ACC112 (cell line): ENCODE data around the gene TCP10L.

ENCODE experiments used
- H2AFZ ChIP-seq: fragments of 200-600 bp; sonication (generic); one replicate; pipeline ENCODE4 v1.6.0; 2017; ENCODE audit warnings: antibody characterized with exemption, low read length; ENCODE audit not compliant: unreplicated experiment
- H3K27ac ChIP-seq: fragments of 200-600 bp; sonication (generic); 2 replicates; pipeline ENCODE4 v1.5.1; 2014; ENCODE audit warnings: low read depth, mild to moderate bottlenecking, antibody characterized with exemption, low read length, moderate library complexity
- H3K27me3 ChIP-seq: fragments of 200-600 bp; sonication (generic); 2 replicates; pipeline ENCODE4 v1.6.1; 2014; ENCODE audit warnings: mild to moderate bottlenecking, antibody characterized with exemption, low read length, moderate library complexity, mixed read lengths; ENCODE audit not compliant: insufficient read depth
- H3K36me3 ChIP-seq: fragments of 200-600 bp; sonication (generic); 2 replicates; pipeline ENCODE4 v1.6.1; 2016; ENCODE audit warnings: mild to moderate bottlenecking, antibody characterized with exemption, low read length, moderate library complexity, mixed read lengths; ENCODE audit not compliant: insufficient read depth
- H3K4me1 ChIP-seq: fragments of 200-600 bp; sonication (generic); one replicate; pipeline ENCODE4 v1.6.1; 2016; ENCODE audit warnings: low read length, mixed read lengths; ENCODE audit not compliant: insufficient read depth, unreplicated experiment, control insufficient read depth
- H3K4me3 ChIP-seq: fragments of 200-600 bp; sonication (generic); 2 replicates; pipeline ENCODE4 v1.5.1; 2014; ENCODE audit warnings: mild to moderate bottlenecking, low read depth, low read length
- H3K79me2 ChIP-seq: fragments of 200-600 bp; sonication (generic); one replicate; pipeline ENCODE4 v1.6.0; 2016; ENCODE audit warnings: low read length; ENCODE audit not compliant: control insufficient read depth, unreplicated experiment, insufficient read depth

Gene TCP10L

DNA sequence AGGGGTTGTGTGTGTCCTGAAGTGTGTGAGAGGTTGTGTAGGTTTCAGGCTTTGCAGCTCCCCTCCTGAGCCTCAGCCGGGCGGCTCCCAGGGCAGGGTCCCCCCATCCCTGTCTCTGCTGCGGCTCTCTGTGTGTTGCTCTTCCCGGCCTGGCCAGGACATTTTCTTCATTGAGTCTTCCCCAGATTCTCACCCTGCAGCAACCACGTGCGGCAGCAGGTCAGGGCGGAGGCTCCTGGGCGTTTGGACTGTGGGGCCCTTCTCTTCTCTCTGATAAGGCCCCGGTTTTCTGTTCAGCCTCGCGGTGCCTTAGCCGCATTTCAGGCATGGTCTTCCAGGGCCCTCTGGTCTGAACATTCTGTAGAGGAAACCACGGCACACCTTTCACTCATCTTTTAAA lies 1.8 kb upstream of the TCP10L start:
- H3K27me3 ChIP-seq: peaks cover 12% of the 10 kb centered on the region; the same call in 1 of the 2 replicates
- no peaks in the 10 kb centered on the region for H3K4me1 ChIP-seq
- H3K79me2 ChIP-seq: no peaks in the 10 kb centered on the region
- no peak overlapping the region for H3K27ac ChIP-seq
- no peaks in the 10 kb centered on the region for H3K36me3 ChIP-seq
- no peak overlapping the region for H3K4me3 ChIP-seq
- no peak overlapping the region for H2AFZ ChIP-seq

GRCh38 chr21:32585970-32586369 lies 647 bp upstream of the TCP10L start:
- H3K4me3 ChIP-seq: no peak overlapping the region
- H3K79me2 ChIP-seq: no peaks in the 10 kb centered on the region
- H3K36me3 ChIP-seq: no peaks in the 10 kb centered on the region
- H3K27me3 ChIP-seq: peaks cover 12% of the 10 kb centered on the region; the same call in 1 of the 2 replicates
- H2AFZ ChIP-seq: no peak overlapping the region
- no peaks in the 10 kb centered on the region for H3K4me1 ChIP-seq
- no peak overlapping the region for H3K27ac ChIP-seq

- H3K27ac ChIP-seq: no peak overlapping the region
- H3K79me2 ChIP-seq: no peaks in the 10 kb centered on the region
- H2AFZ ChIP-seq: no peak overlapping the region
- no peak overlapping the region for H3K4me3 ChIP-seq
- no peaks in the 10 kb centered on the region for H3K4me1 ChIP-seq
- H3K36me3 ChIP-seq: no peaks in the 10 kb centered on the region
- H3K27me3 ChIP-seq: peaks cover 17% of the 10 kb centered on the region
Measured at GRCh38 chr21:32584472-32584871, 851 bp downstream of the TCP10L start.

DNA sequence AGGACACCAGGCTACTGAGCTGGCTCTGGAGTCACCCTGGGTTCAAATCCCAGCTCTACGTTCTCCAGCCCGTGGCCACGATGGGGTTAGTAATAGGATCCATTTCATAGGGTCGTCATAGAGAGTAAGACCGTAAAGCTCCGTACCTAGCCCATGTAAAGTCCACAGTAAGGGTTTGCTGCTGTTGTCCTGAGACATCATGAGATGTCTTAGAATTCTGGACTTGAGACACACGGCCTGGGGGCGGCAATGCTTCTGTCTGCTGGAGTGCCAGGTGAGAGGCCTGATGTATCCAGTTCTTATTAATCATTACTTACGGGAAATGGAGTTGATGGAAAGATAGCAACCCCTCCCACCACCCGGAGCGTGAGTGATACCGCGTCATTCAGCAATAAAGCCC lies 3.6 kb downstream of the TCP10L start:
- Histone ChIP-seq H3K36me3 (no peaks in the 10 kb centered on the region), H3K27me3 (peaks cover 32% of the 10 kb centered on the region), H3K4me1 (no peaks in the 10 kb centered on the region), H3K79me2 (no peaks in the 10 kb centered on the region), H2AFZ (no peak overlapping the region), H3K4me3 (no peak overlapping the region), H3K27ac (no peak overlapping the region)

- no peaks in the 10 kb centered on the region for H3K36me3 ChIP-seq
Measured at GRCh38 chr21:32580949-32581348, 4.4 kb downstream of the TCP10L start.

DNA sequence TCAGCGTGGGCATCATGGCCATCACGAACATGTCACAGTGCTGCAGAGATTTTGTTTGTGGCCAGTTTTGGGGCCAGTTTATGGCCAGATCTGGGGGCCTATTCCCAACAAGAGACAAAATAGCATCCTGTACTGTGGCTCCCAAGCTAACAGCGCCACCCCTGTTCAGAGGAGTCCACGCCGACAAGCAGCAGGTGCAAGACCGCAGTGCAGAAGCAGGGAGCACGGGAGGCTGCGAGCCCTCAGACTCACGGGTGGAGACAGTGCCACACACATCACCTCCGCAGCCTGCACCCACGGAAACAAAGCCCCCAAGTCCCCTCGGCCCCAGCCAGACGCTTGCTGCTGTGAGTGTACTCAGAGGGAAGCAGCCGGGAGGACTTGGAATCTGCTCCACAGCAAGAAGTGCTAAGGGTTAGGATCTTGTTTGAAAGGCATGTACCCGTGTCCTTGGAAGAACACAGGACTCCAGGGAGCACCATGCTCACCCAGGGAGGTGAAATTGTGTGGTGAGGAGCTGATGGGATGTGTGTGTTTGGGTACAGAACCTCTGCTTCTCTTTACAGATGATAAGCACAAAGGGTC lies 7.1 kb downstream of the TCP10L start:
- no peak overlapping the region for H3K27ac ChIP-seq
- no peaks in the 10 kb centered on the region for H3K36me3 ChIP-seq
- no peaks in the 10 kb centered on the region for H3K79me2 ChIP-seq
- H2AFZ ChIP-seq: no peak overlapping the region
- H3K4me3 ChIP-seq: no peak overlapping the region
- H3K4me1 ChIP-seq: no peaks in the 10 kb centered on the region
- H3K27me3 ChIP-seq: peaks cover 19% of the 10 kb centered on the region

More at GRCh38 chr21:32580949-32581348, 4.4 kb downstream of the TCP10L start:
- no peak overlapping the region for H3K27ac ChIP-seq
- no peak overlapping the region for H2AFZ ChIP-seq
- H3K4me1 ChIP-seq: no peaks in the 10 kb centered on the region
- no peak overlapping the region for H3K4me3 ChIP-seq
- no peaks in the 10 kb centered on the region for H3K79me2 ChIP-seq
- peaks cover 29% of the 10 kb centered on the region for H3K27me3 ChIP-seq

GRCh38 chr21:32576011-32576410 lies 9.3 kb downstream of the TCP10L start:
- Histone ChIP-seq H3K36me3 (no peaks in the 10 kb centered on the region), H3K27me3 (peaks cover 19% of the 10 kb centered on the region), H3K4me3 (no peak overlapping the region), H3K4me1 (no peaks in the 10 kb centered on the region), H3K27ac (no peak overlapping the region), H3K79me2 (no peaks in the 10 kb centered on the region), H2AFZ (no peak overlapping the region)

- Histone ChIP-seq H3K27ac (no peak overlapping the region), H3K27me3 (peaks cover 19% of the 10 kb centered on the region), H3K4me3 (no peak overlapping the region), H2AFZ (no peak overlapping the region), H3K36me3 (no peaks in the 10 kb centered on the region), H3K79me2 (no peaks in the 10 kb centered on the region), H3K4me1 (no peaks in the 10 kb centered on the region)
Measured at GRCh38 chr21:32574946-32575925, 10.1 kb downstream of the TCP10L start.

GRCh38 chr21:32572574-32573420 lies 12.5 kb downstream of the TCP10L start:
- H3K27ac ChIP-seq: no peak overlapping the region
- peaks cover 6% of the 10 kb centered on the region for H3K4me1 ChIP-seq
- no peaks in the 10 kb centered on the region for H3K36me3 ChIP-seq
- no peaks in the 10 kb centered on the region for H3K79me2 ChIP-seq
- H3K27me3 ChIP-seq: no peaks in the 10 kb centered on the region
- H3K4me3 ChIP-seq: no peak overlapping the region
- no peak overlapping the region for H2AFZ ChIP-seq

DNA sequence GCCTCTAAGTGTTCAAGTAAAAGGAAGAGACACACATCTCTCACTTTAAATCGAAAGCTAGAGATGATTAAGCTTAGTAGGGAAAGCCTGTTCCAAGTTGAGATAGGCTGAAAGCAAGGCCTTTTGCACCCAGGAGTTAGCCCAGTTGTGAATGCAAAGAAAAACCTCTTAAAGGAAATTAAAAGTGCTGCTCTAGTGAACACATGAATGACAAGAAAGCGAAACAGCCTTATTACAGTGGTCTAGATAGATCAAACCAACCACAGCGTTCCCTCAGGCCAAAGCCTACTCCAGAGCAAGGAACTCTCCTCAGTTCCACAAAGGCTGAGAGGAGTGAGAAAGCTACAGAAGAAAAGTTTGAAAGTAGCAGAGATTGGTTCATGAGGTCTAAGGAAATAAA lies 14.9 kb downstream of the TCP10L start:
- no peaks in the 10 kb centered on the region for H3K79me2 ChIP-seq
- H2AFZ ChIP-seq: no peak overlapping the region
- H3K4me3 ChIP-seq: no peak overlapping the region
- no peaks in the 10 kb centered on the region for H3K27me3 ChIP-seq
- H3K36me3 ChIP-seq: peaks cover 6% of the 10 kb centered on the region; the same call in 1 of the 2 replicates
- H3K4me1 ChIP-seq: peaks cover 12% of the 10 kb centered on the region
- H3K27ac ChIP-seq: no peak overlapping the region
